H9 (cell line): ENCODE data around the gene ZNF691. TPM values are rescaled to one million over a fixed set of nuclear protein-coding genes. Genes with fewer than 3 reads are reported as not detected.

Experiments
- DNase-seq: peaks from one replicate; pipeline ENCODE4 v3.0.0-alpha.2; 2017
- H2AFZ ChIP-seq: one replicate; pipeline ENCODE4 v1.6.1; 2013; ENCODE audit warnings: mild to moderate bottlenecking, low read length, control low read depth, moderate library complexity
- H2AK5ac ChIP-seq: 2 replicates; pipeline ENCODE4 v1.6.1; 2013; ENCODE audit warnings: low read length, control low read depth, mixed read lengths; ENCODE audit not compliant: insufficient read length
- H2BK120ac ChIP-seq: one replicate; pipeline ENCODE4 v1.6.1; 2013; ENCODE audit warnings: low read depth, mild to moderate bottlenecking, low read length, control low read depth, inconsistent platforms; ENCODE audit not compliant: poor library complexity, severe bottlenecking
- H2BK12ac ChIP-seq: 2 replicates; pipeline ENCODE4 v1.6.1; 2013; ENCODE audit warnings: low read length, control low read depth, mixed read lengths, low read depth; ENCODE audit not compliant: insufficient read length
- H2BK15ac ChIP-seq: 2 replicates; pipeline ENCODE4 v1.6.1; 2013; ENCODE audit warnings: low read depth, low read length, control low read depth
- H2BK20ac ChIP-seq: one replicate; pipeline ENCODE4 v1.6.1; 2013; ENCODE audit warnings: low read depth, mild to moderate bottlenecking, low read length, control low read depth, inconsistent platforms; ENCODE audit not compliant: poor library complexity, severe bottlenecking
- H2BK5ac ChIP-seq: 2 replicates; pipeline ENCODE4 v1.6.1; 2013; ENCODE audit warnings: low read length, control low read depth, mixed read lengths; ENCODE audit not compliant: insufficient read length
- H3K14ac ChIP-seq: 2 replicates; pipeline ENCODE4 v1.6.1; 2013; ENCODE audit warnings: low read length, control low read depth; ENCODE audit not compliant: insufficient read depth
- H3K18ac ChIP-seq: 2 replicates; pipeline ENCODE4 v1.6.1; 2013; ENCODE audit warnings: low read depth, mild to moderate bottlenecking, mixed read lengths, low read length, control low read depth; ENCODE audit not compliant: insufficient read length
- H3K23ac ChIP-seq: 2 replicates; pipeline ENCODE4 v1.6.1; 2013; ENCODE audit warnings: low read length, control low read depth, mixed read lengths, low read depth; ENCODE audit not compliant: insufficient read length
- H3K23me2 ChIP-seq: 2 replicates; pipeline ENCODE4 v1.6.1; 2013; ENCODE audit warnings: low read depth, mild to moderate bottlenecking, mixed read lengths, low read length, control low read depth; ENCODE audit not compliant: insufficient read length, poor library complexity, severe bottlenecking
- H3K27ac ChIP-seq: 2 replicates; pipeline ENCODE4 v1.5.1; 2013; ENCODE audit warnings: low read length, control low read depth, mixed read lengths, low read depth; ENCODE audit not compliant: insufficient read length
- H3K27me3 ChIP-seq: 2 replicates; pipeline ENCODE4 v1.6.1; 2013; ENCODE audit warnings: low read length, control low read depth, inconsistent platforms; ENCODE audit not compliant: insufficient read depth
- H3K4ac ChIP-seq: 2 replicates; pipeline ENCODE4 v1.6.1; 2013; ENCODE audit warnings: low read depth, mild to moderate bottlenecking, control low read depth, inconsistent platforms, low read length, moderate library complexity
- H3K4me1 ChIP-seq: 2 replicates; pipeline ENCODE4 v1.6.1; 2013; ENCODE audit warnings: low read length, control low read depth, inconsistent platforms; ENCODE audit not compliant: insufficient read depth
- H3K4me2 ChIP-seq: 2 replicates; pipeline ENCODE4 v1.6.1; 2013; ENCODE audit warnings: low read length, control low read depth, mixed read lengths; ENCODE audit not compliant: insufficient read length, insufficient read depth
- H3K56ac ChIP-seq: 2 replicates; pipeline ENCODE4 v1.6.1; 2013; ENCODE audit warnings: low read depth, mild to moderate bottlenecking, mixed read lengths, low read length, control low read depth; ENCODE audit not compliant: insufficient read length
- H3K79me1 ChIP-seq: 2 replicates; pipeline ENCODE4 v1.6.1; 2013; ENCODE audit warnings: low read depth, mild to moderate bottlenecking, moderate library complexity, low read length, control low read depth, inconsistent platforms; ENCODE audit not compliant: insufficient read depth, poor library complexity, severe bottlenecking
- H3K79me2 ChIP-seq: 2 replicates; pipeline ENCODE4 v1.6.1; 2013; ENCODE audit warnings: low read length, control low read depth, inconsistent platforms; ENCODE audit not compliant: insufficient read depth
- H3K9ac ChIP-seq: 2 replicates; pipeline ENCODE4 v1.6.1; 2013; ENCODE audit warnings: low read length, control low read depth, mixed read lengths; ENCODE audit not compliant: insufficient read length; ENCODE audit errors: extremely low read depth
- H3K9me3 ChIP-seq: one replicate; pipeline ENCODE4 v1.6.1; 2013; ENCODE audit warnings: low read depth, low read length, inconsistent platforms; ENCODE audit not compliant: control insufficient read depth
- H3T11ph ChIP-seq: one replicate; pipeline ENCODE4 v1.6.1; 2013; ENCODE audit warnings: mild to moderate bottlenecking, low read length, control low read depth, inconsistent platforms
- H4K20me1 ChIP-seq: one replicate; pipeline ENCODE4 v1.6.1; 2013; ENCODE audit not compliant: control insufficient read depth, insufficient read length, insufficient read depth
- H4K5ac ChIP-seq: 2 replicates; pipeline ENCODE4 v1.6.1; 2013; ENCODE audit warnings: low read depth, mild to moderate bottlenecking, mixed read lengths, low read length, control low read depth; ENCODE audit not compliant: insufficient read length
- H4K8ac ChIP-seq: replicated peaks from 2 replicates; pipeline ENCODE4 v1.6.1; 2013; ENCODE audit warnings: low read length, control low read depth, mixed read lengths, low read depth; ENCODE audit not compliant: insufficient read length
- H4K91ac ChIP-seq: 2 replicates; pipeline ENCODE4 v1.6.1; 2013; ENCODE audit warnings: low read depth, mild to moderate bottlenecking, moderate library complexity, mixed read lengths, low read length, control low read depth; ENCODE audit not compliant: insufficient read length
- H3K27ac Mint-ChIP-seq, 3 experiments: 2 replicates in 2 of 3; 3 replicates in 1 of 3; pipeline ENCODE4 v1.8.0; 2020 to 2021; ENCODE audit warnings: mixed read lengths in 3 of 3, mild to moderate bottlenecking in 1 of 3, moderate library complexity in 1 of 3
- H3K27me3 Mint-ChIP-seq: 2 replicates; pipeline ENCODE4 v1.8.0; 2021; ENCODE audit warnings: low read depth, mild to moderate bottlenecking, moderate library complexity, mixed read lengths
- H3K36me3 Mint-ChIP-seq, 3 experiments: 2 replicates in 2 of 3; 3 replicates in 1 of 3; pipeline ENCODE4 v1.8.0; 2020 to 2021; ENCODE audit warnings: low read depth in 3 of 3, mixed read lengths in 3 of 3; ENCODE audit not compliant: insufficient read depth in 1 of 3
- H3K4me1 Mint-ChIP-seq, 2 experiments: 2 replicates each; pipeline ENCODE4 v1.8.0; 2020; ENCODE audit warnings: mixed read lengths in 2 of 2
- H3K4me3 Mint-ChIP-seq, 2 experiments: 2 replicates in 1 of 2; 3 replicates in 1 of 2; pipeline ENCODE4 v1.8.0; 2020 to 2021; ENCODE audit warnings: mild to moderate bottlenecking in 2 of 2, mixed read lengths in 2 of 2, moderate library complexity in 1 of 2
- H3K9me3 Mint-ChIP-seq, 2 experiments: 2 replicates in 1 of 2; 3 replicates in 1 of 2; pipeline ENCODE4 v1.8.0; 2020; ENCODE audit warnings: mild to moderate bottlenecking in 2 of 2, mixed read lengths in 2 of 2, moderate library complexity in 1 of 2
- WGBS: extraction: QIAGEN DNeasy Blood & Tissue Kit; methylation state at CpG from one replicate; pipeline ENCODE4 v1.1.7; 2013; ENCODE audit warnings: missing lambda C conversion rate, low lambda C conversion rate, mixed read lengths; ENCODE audit not compliant: insufficient read length; ENCODE audit errors: extremely low coverage; 5-methylcytosine and 5-hydroxymethylcytosine counted together
- total RNA-seq: library from RNA; stranded (reverse); gene quantifications from 2 replicates; pipeline ENCODE4 v1.2.1, GENCODE V29; 2021
- TF ChIP-seq, protein P1 (sequence below): fragments of 200-600 bp; sonication (generic); conservative IDR thresholded peaks from 3 replicates; pipeline ENCODE4 v1.8.0; 2021; ENCODE audit warnings: antibody characterized with exemption, mild to moderate bottlenecking

ZNF691 gene
- total RNA-seq, 1 experiment from 2014 or later: 20.1 TPM

DNA sequence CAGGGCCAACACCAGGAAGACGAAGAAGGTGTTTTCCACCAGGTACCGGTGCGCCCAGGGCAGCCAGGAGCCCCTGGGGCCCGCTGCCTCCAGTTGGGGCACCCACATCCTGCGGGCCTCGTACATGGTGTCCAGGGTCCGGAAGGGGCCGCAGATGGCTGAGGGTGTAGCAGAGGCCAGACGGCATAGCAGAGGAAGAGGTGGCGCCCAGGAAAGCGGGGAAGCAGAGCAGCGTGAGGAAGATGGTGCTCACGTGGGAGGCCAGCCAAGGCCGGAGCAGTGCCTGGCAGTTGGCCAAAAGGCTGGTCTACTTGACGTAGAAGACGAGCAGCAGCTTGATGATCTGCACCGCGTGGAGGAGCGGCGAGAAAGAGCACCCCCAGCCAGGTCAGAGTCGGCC lies 40.4 kb downstream of the ZNF691 start:
- Histone ChIP-seq H3K27me3 (no peaks in the 10 kb centered on the region), H4K91ac (no peak overlapping the region), H3K27ac (no peak overlapping the region), H2BK120ac (no peak overlapping the region), H2BK20ac (no peak overlapping the region), H3K9me3 (no peaks in the 10 kb centered on the region), H3K9ac (no peak overlapping the region), H3K18ac (no peak overlapping the region), H4K8ac (no peak overlapping the region), H2AFZ (no peak overlapping the region), H2AK5ac (no peak overlapping the region), H2BK12ac (no peak overlapping the region), H3K79me2 (no peaks in the 10 kb centered on the region), H2BK5ac (no peak overlapping the region), H3K4me1 (no peaks in the 10 kb centered on the region), H2BK15ac (no peak overlapping the region), H3K4ac (no peak overlapping the region), H3K23me2 (no peaks in the 10 kb centered on the region), H3K14ac (no peak overlapping the region), H4K20me1 (no peaks in the 10 kb centered on the region), H3K56ac (no peak overlapping the region), H3T11ph (no peak overlapping the region), H3K23ac (no peak overlapping the region), H3K79me1 (no peaks in the 10 kb centered on the region), H3K4me2 (no peak overlapping the region), H4K5ac (no peak overlapping the region)
- Mint-ChIP-seq H3K4me1 (no peaks in the 10 kb centered on the region), H3K36me3 (no peaks in the 10 kb centered on the region), H3K4me3 (no peak overlapping the region), H3K27ac (no peak overlapping the region), H3K27me3 (no peaks in the 10 kb centered on the region; the same call in none of the 2 replicates), H3K9me3 (no peaks in the 10 kb centered on the region)
- WGBS: no CpG with 5 or more reads among the region's 21 CpGs
- TF ChIP-seq, protein P1, sequence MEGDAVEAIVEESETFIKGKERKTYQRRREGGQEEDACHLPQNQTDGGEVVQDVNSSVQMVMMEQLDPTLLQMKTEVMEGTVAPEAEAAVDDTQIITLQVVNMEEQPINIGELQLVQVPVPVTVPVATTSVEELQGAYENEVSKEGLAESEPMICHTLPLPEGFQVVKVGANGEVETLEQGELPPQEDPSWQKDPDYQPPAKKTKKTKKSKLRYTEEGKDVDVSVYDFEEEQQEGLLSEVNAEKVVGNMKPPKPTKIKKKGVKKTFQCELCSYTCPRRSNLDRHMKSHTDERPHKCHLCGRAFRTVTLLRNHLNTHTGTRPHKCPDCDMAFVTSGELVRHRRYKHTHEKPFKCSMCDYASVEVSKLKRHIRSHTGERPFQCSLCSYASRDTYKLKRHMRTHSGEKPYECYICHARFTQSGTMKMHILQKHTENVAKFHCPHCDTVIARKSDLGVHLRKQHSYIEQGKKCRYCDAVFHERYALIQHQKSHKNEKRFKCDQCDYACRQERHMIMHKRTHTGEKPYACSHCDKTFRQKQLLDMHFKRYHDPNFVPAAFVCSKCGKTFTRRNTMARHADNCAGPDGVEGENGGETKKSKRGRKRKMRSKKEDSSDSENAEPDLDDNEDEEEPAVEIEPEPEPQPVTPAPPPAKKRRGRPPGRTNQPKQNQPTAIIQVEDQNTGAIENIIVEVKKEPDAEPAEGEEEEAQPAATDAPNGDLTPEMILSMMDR: no peak
- DNase-seq: no peak
